SK-N-SH treated with all-trans-retinoic acid at 6 μM for 48 hours (cell line): ENCODE data around the gene NKD2.

Experiments used
- ATAC-seq: fragments of 200-7000 bp; cut with Tn5 transposase; 3 replicates; pipeline ENCODE4 v1.9.1; 2020; ENCODE audit warnings: mild to moderate bottlenecking, moderate library complexity
- ARNTL ChIP-seq: fragments of 450-650 bp; formaldehyde crosslinking; IDR thresholded peaks from 2 replicates; pipeline ENCODE4 v1.5.0; 2020; ENCODE audit warnings: low read depth, mild to moderate bottlenecking, moderate library complexity, borderline replicate concordance
- BACH2 ChIP-seq: fragments of 250-450 bp; sonication (Bioruptor Pico); IDR thresholded peaks from 2 replicates; pipeline ENCODE4 v1.9.0; 2021; ENCODE audit warnings: mild to moderate bottlenecking, borderline replicate concordance
- CSDC2 ChIP-seq: fragments of 250-450 bp; sonication (Bioruptor Pico); IDR thresholded peaks from 2 replicates; pipeline ENCODE4 v1.5.0; 2020; ENCODE audit warnings: mild to moderate bottlenecking, moderate library complexity
- GLIS3 ChIP-seq: fragments of 250-450 bp; sonication (Bioruptor Pico); IDR thresholded peaks from 2 replicates; pipeline ENCODE4 v1.5.0; 2020; ENCODE audit warnings: mild to moderate bottlenecking, moderate library complexity
- ISL1 ChIP-seq: fragments of 250-450 bp; sonication (Bioruptor Pico); IDR thresholded peaks from 2 replicates; pipeline ENCODE4 v2.1.2; 2022; ENCODE audit warnings: mild to moderate bottlenecking, moderate library complexity
- OSR1 ChIP-seq: fragments of 250-450 bp; sonication (Bioruptor Pico); IDR thresholded peaks from 2 replicates; pipeline ENCODE4 v1.8.0; 2022; ENCODE audit warnings: moderate library complexity, mild to moderate bottlenecking, inconsistent platforms
- PATZ1 ChIP-seq: fragments of 250-450 bp; sonication (Bioruptor Pico); IDR thresholded peaks from 2 replicates; pipeline ENCODE4 v1.8.0; 2020; ENCODE audit warnings: mild to moderate bottlenecking, moderate library complexity, borderline replicate concordance
- POU6F1 ChIP-seq: fragments of 250-450 bp; sonication (Bioruptor Pico); IDR thresholded peaks from 2 replicates; pipeline ENCODE4 v1.8.0; 2021; ENCODE audit warnings: low read depth, mild to moderate bottlenecking, moderate library complexity, borderline replicate concordance
- SNAI2 ChIP-seq: fragments of 250-450 bp; sonication (Bioruptor Pico); IDR thresholded peaks from 2 replicates; pipeline ENCODE4 v1.5.0; 2020; ENCODE audit warnings: mild to moderate bottlenecking, moderate library complexity
- TCF4 ChIP-seq: fragments of 250-450 bp; sonication (Bioruptor Pico); IDR thresholded peaks from 2 replicates; pipeline ENCODE4 v1.8.0; 2021; ENCODE audit warnings: mild to moderate bottlenecking, moderate library complexity, borderline replicate concordance
- TSHZ2 ChIP-seq: fragments of 250-450 bp; sonication (Bioruptor Pico); IDR thresholded peaks from 2 replicates; pipeline ENCODE4 v1.5.0; 2020; ENCODE audit warnings: mild to moderate bottlenecking, moderate library complexity
- ZC3H10 ChIP-seq: fragments of 250-450 bp; sonication (Bioruptor Pico); IDR thresholded peaks from 2 replicates; pipeline ENCODE4 v1.5.1; 2021; ENCODE audit warnings: mild to moderate bottlenecking, moderate library complexity
- ZFP3 ChIP-seq: fragments of 250-450 bp; sonication (Bioruptor Pico); IDR thresholded peaks from 2 replicates; pipeline ENCODE4 v1.5.0; 2020; ENCODE audit warnings: mild to moderate bottlenecking, moderate library complexity
- ZFP30 ChIP-seq: fragments of 450-650 bp; formaldehyde crosslinking; IDR thresholded peaks from 2 replicates; pipeline ENCODE4 v1.5.0; 2022; ENCODE audit warnings: mild to moderate bottlenecking, moderate library complexity
- ZNF565 ChIP-seq: fragments of 450-650 bp; formaldehyde crosslinking; conservative IDR thresholded peaks from 2 replicates; pipeline ENCODE4 v1.5.0; 2020; ENCODE audit warnings: low read depth, mild to moderate bottlenecking, moderate library complexity
- ZNF8 ChIP-seq: fragments of 450-650 bp; formaldehyde crosslinking; IDR thresholded peaks from 2 replicates; pipeline ENCODE4 v1.5.0; 2020; ENCODE audit warnings: mild to moderate bottlenecking, moderate library complexity

NKD2 gene

GRCh38 chr5:1043327-1043726, 34.7 kb downstream of the NKD2 start:
- ATAC-seq: no peak
- TF ChIP-seq POU6F1 (CRISPR knock-in tag) (no peak), ZFP3 (CRISPR knock-in tag) (no peak), ISL1 (CRISPR knock-in tag) (no peak), GLIS3 (CRISPR knock-in tag) (no peak), TCF4 (no peak)

- no peak for ATAC-seq
- no peak for TF ChIP-seq ZNF8 (CRISPR knock-in tag)
Observed at GRCh38 chr5:1044117-1044516, 35.5 kb downstream of the NKD2 start.

- no peak for TF ChIP-seq BACH2 (CRISPR knock-in tag)
- TF ChIP-seq ISL1 (CRISPR knock-in tag): no peak
- TF ChIP-seq ZNF565: no peak
- TF ChIP-seq ZFP3 (CRISPR knock-in tag): no peak
- no peak for TF ChIP-seq TCF4
- TF ChIP-seq CSDC2 (CRISPR knock-in tag): no peak
- no peak for ATAC-seq
Observed at GRCh38 chr5:1045960-1046560, 37.5 kb downstream of the NKD2 start.

GRCh38 chr5:1047332-1047965, 38.8 kb downstream of the NKD2 start:
- no peak for TF ChIP-seq ZFP3 (CRISPR knock-in tag)
- no peak for TF ChIP-seq SNAI2
- no peak for TF ChIP-seq TSHZ2 (CRISPR knock-in tag)
- no peak for ATAC-seq

GRCh38 chr5:1048162-1048721, 39.6 kb downstream of the NKD2 start:
- ATAC-seq: no peak
- TF ChIP-seq ZFP3 (CRISPR knock-in tag) (no peak), TSHZ2 (CRISPR knock-in tag) (no peak), ZFP30 (CRISPR knock-in tag) (no peak), CSDC2 (CRISPR knock-in tag) (no peak), ZC3H10 (CRISPR knock-in tag) (no peak), ARNTL (CRISPR knock-in tag) (no peak), SNAI2 (no peak), OSR1 (CRISPR knock-in tag) (no peak), PATZ1 (CRISPR knock-in tag) (no peak)
